Measurements from ENCODE around the gene OR5P2. TPM values are rescaled to one million over a fixed set of nuclear protein-coding genes. Genes with fewer than 3 reads are reported as not detected.
"Not testable (repeated sequence)": the region's sequence is repeated elsewhere in the genome, so short reads cannot be mapped to it uniquely, and the experiment has no call there.

OR5P2 gene
- not detected for total RNA-seq

- peaks cover 0 to 4% of the 10 kb centered on the region in 2 donors for H3K9me3 Mint-ChIP-seq
- ATAC-seq, result no peak
- H3K36me3 Mint-ChIP-seq, result no peaks in the 10 kb centered on the region
- H3K27ac Mint-ChIP-seq, result no peak within 1 kb of the TSS
- no peak for DNase-seq (ENCODE audit: low spot score in 2 of 2)
These were observed at the start of gene OR5P2 for GRCh38 chr11:7796842-7797241. Gene OR5P2 (minus strand): TSS chr11:7796942. CDS start chr11:7796942, 0 bp downstream.

- Mint-ChIP-seq H3K36me3 (no peaks in the 10 kb centered on the region), H3K9me3 (no peaks in the 10 kb centered on the region), H3K27ac (no peak overlapping the region)
- DNase-seq (ENCODE audit: low spot score in 2 of 2) (no peak), ATAC-seq (no peak)
These were observed 49.3 kb upstream of the OR5P2 start for GRCh38 chr11:7846003-7846402.

- ATAC-seq (no peak), DNase-seq (ENCODE audit: low spot score in 2 of 2) (no peak)
- H3K27ac Mint-ChIP-seq, result no peak overlapping the region
These were observed 48.2 kb upstream of the OR5P2 start for GRCh38 chr11:7844986-7845385.

GRCh38 chr11:7844521-7844920 lies 47.8 kb upstream of the OR5P2 start:
- ATAC-seq (no peak), DNase-seq (ENCODE audit: low spot score in 2 of 2) (no peak)
- H3K36me3 Mint-ChIP-seq, result no peaks in the 10 kb centered on the region
- no peak overlapping the region for H3K27ac Mint-ChIP-seq
- no peaks in the 10 kb centered on the region for H3K9me3 Mint-ChIP-seq

More at GRCh38 chr11:7844986-7845385, 48.2 kb upstream of the OR5P2 start:
- Mint-ChIP-seq H3K36me3 (no peaks in the 10 kb centered on the region), H3K9me3 (no peaks in the 10 kb centered on the region)

GRCh38 chr11:7840578-7840977 lies 43.8 kb upstream of the OR5P2 start:
- Mint-ChIP-seq H3K36me3 (no peaks in the 10 kb centered on the region), H3K9me3 (no peaks in the 10 kb centered on the region), H3K27ac (no peak overlapping the region)
- ATAC-seq, result no peak
- DNase-seq (ENCODE audit: low spot score in 2 of 2), result no peak

GRCh38 chr11:7833527-7833926 lies 36.8 kb upstream of the OR5P2 start:
- no peaks in the 10 kb centered on the region for H3K9me3 Mint-ChIP-seq
- DNase-seq (ENCODE audit: low spot score in 2 of 2) (no peak), ATAC-seq (no peak)
- H3K27ac Mint-ChIP-seq, result no peak overlapping the region
- H3K36me3 Mint-ChIP-seq, result no peaks in the 10 kb centered on the region

GRCh38 chr11:7830740-7831139 lies 34.0 kb upstream of the OR5P2 start, which contains the start of gene OR5P3:
Gene OR5P3 (minus strand): TSS chr11:7830840.
- Mint-ChIP-seq H3K27ac (no peak within 1 kb of the TSS), H3K36me3 (no peaks in the 10 kb centered on the region)

GRCh38 chr11:7826324-7826723 lies 29.6 kb upstream of the OR5P2 start:
- Mint-ChIP-seq H3K36me3 (no peaks in the 10 kb centered on the region), H3K9me3 (no peaks in the 10 kb centered on the region), H3K27ac (no peak overlapping the region)
- ATAC-seq (no peak), DNase-seq (ENCODE audit: low spot score in 2 of 2) (no peak)

More at GRCh38 chr11:7830740-7831139, 34.0 kb upstream of the OR5P2 start, which contains the start of gene OR5P3:
- ATAC-seq (no peak), DNase-seq (ENCODE audit: low spot score in 2 of 2) (no peak)
- H3K9me3 Mint-ChIP-seq, result no peaks in the 10 kb centered on the region

GRCh38 chr11:7820417-7820816 lies 23.7 kb upstream of the OR5P2 start:
- not testable (repeated sequence) for H3K36me3 Mint-ChIP-seq; DNase-seq (ENCODE audit: low spot score in 2 of 2); H3K27ac Mint-ChIP-seq

GRCh38 chr11:7814897-7815296 lies 18.2 kb upstream of the OR5P2 start:
- not testable (repeated sequence) for H3K36me3 Mint-ChIP-seq; H3K27ac Mint-ChIP-seq; DNase-seq (ENCODE audit: low spot score in 2 of 2); ATAC-seq
- H3K9me3 Mint-ChIP-seq, result peaks cover 19 to 23% of the 10 kb centered on the region in 2 donors

More at GRCh38 chr11:7820417-7820816, 23.7 kb upstream of the OR5P2 start:
- ATAC-seq, result not testable (repeated sequence)
- peaks cover 14 to 16% of the 10 kb centered on the region in 2 donors for H3K9me3 Mint-ChIP-seq

GRCh38 chr11:7810301-7810700 lies 13.6 kb upstream of the OR5P2 start:
- H3K9me3 Mint-ChIP-seq, result peaks cover 6 to 38% of the 10 kb centered on the region in 2 donors
- H3K36me3 Mint-ChIP-seq, result peaks cover 0 to 23% of the 10 kb centered on the region in 2 donors
- H3K27ac Mint-ChIP-seq; DNase-seq (ENCODE audit: low spot score in 2 of 2); ATAC-seq: not testable (repeated sequence)

GRCh38 chr11:7793233-7793632 lies 3.5 kb downstream of the OR5P2 start:
- Mint-ChIP-seq H3K36me3 (no peaks in the 10 kb centered on the region), H3K9me3 (peaks cover 0 to 10% of the 10 kb centered on the region in 2 donors), H3K27ac (no peak overlapping the region)
- ATAC-seq, result no peak
- no peak for DNase-seq (ENCODE audit: low spot score in 2 of 2)

GRCh38 chr11:7787239-7787638 lies 9.5 kb downstream of the OR5P2 start:
- Mint-ChIP-seq H3K9me3 (peaks cover 11 to 17% of the 10 kb centered on the region in 2 donors), H3K27ac (no peak overlapping the region), H3K36me3 (peaks cover 0 to 13% of the 10 kb centered on the region in 2 donors)
- no peak for DNase-seq (ENCODE audit: low spot score in 2 of 2)
- peak in 1 of 2 donors; percentile 30 for ATAC-seq

GRCh38 chr11:7775689-7776088 lies 21.1 kb downstream of the OR5P2 start:
- H3K27ac Mint-ChIP-seq, result no peak overlapping the region
- ATAC-seq, result no peak

GRCh38 chr11:7764301-7764700 lies 32.4 kb downstream of the OR5P2 start:
- not testable (repeated sequence) for ATAC-seq

More at GRCh38 chr11:7775689-7776088, 21.1 kb downstream of the OR5P2 start:
- DNase-seq (ENCODE audit: low spot score in 2 of 2), result no peak
- no peaks in the 10 kb centered on the region for H3K36me3 Mint-ChIP-seq
- H3K9me3 Mint-ChIP-seq, result no peaks in the 10 kb centered on the region

GRCh38 chr11:7759010-7759409 lies 37.7 kb downstream of the OR5P2 start:
- Mint-ChIP-seq H3K36me3 (no peaks in the 10 kb centered on the region), H3K27ac (peak overlapping the region in 1 of 2 donors; percentile 39), H3K9me3 (no peaks in the 10 kb centered on the region)
- peak in 1 of 2 donors; percentile 35 for ATAC-seq
- DNase-seq (ENCODE audit: low spot score in 2 of 2), result no peak

More at GRCh38 chr11:7764301-7764700, 32.4 kb downstream of the OR5P2 start:
- H3K9me3 Mint-ChIP-seq, result peaks cover 4 to 10% of the 10 kb centered on the region in 2 donors
- not testable (repeated sequence) for H3K27ac Mint-ChIP-seq; DNase-seq (ENCODE audit: low spot score in 2 of 2); H3K36me3 Mint-ChIP-seq

GRCh38 chr11:7749456-7749855 lies 47.3 kb downstream of the OR5P2 start:
- Mint-ChIP-seq H3K27ac (no peak overlapping the region), H3K9me3 (no peaks in the 10 kb centered on the region), H3K36me3 (no peaks in the 10 kb centered on the region)
- no peak for DNase-seq (ENCODE audit: low spot score in 2 of 2)
- no peak for ATAC-seq
